Prostate gland (tissue), 2 donors: ENCODE data around the gene CASP3.

ENCODE experiments used
- POLR2AphosphoS5 ChIP-seq: sonication (generic); formaldehyde crosslinking; IDR thresholded peaks from one replicate; pipeline ENCODE4 v1.6.1; 2017; ENCODE audit warnings: antibody characterized with exemption
- TF ChIP-seq, protein P1 (sequence below), 4 experiments: fragments of 200-600 bp in 2 of 4; fragments of 450-650 bp in 2 of 4; sonication (generic) in 2 of 4; IDR thresholded peaks; 1 replicate in 3 of 4; 2 replicates in 1 of 4; pipeline ENCODE4 v1.5.1; 2016 to 2019; ENCODE audit warnings: antibody characterized with exemption in 4 of 4, mild to moderate bottlenecking in 2 of 4, moderate library complexity in 2 of 4

GRCh38 chr4:184662236-184662635 lies 13.0 kb upstream of the CASP3 start:
- no peak for TF ChIP-seq POLR2AphosphoS5
- TF ChIP-seq, protein P1, sequence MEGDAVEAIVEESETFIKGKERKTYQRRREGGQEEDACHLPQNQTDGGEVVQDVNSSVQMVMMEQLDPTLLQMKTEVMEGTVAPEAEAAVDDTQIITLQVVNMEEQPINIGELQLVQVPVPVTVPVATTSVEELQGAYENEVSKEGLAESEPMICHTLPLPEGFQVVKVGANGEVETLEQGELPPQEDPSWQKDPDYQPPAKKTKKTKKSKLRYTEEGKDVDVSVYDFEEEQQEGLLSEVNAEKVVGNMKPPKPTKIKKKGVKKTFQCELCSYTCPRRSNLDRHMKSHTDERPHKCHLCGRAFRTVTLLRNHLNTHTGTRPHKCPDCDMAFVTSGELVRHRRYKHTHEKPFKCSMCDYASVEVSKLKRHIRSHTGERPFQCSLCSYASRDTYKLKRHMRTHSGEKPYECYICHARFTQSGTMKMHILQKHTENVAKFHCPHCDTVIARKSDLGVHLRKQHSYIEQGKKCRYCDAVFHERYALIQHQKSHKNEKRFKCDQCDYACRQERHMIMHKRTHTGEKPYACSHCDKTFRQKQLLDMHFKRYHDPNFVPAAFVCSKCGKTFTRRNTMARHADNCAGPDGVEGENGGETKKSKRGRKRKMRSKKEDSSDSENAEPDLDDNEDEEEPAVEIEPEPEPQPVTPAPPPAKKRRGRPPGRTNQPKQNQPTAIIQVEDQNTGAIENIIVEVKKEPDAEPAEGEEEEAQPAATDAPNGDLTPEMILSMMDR (IDR thresholded peaks at IDR 0.05), result no peak
